Lower leg skin (tissue), 3 donors: ENCODE results near the gene SMG6.

Source experiments
- CTCF ChIP-seq, 3 donors: fragments of 450-650 bp; IDR thresholded peaks; one replicate each; pipeline ENCODE4 v1.5.1; 2016; ENCODE audit warnings: antibody characterized with exemption in 3 of 3, mild to moderate bottlenecking in 3 of 3, moderate library complexity in 2 of 3
- POLR2A ChIP-seq, 2 donors: fragments of 450-650 bp; IDR thresholded peaks; one replicate each; pipeline ENCODE4 v1.6.1; 2016 to 2017; ENCODE audit warnings: antibody characterized with exemption in 2 of 2, mild to moderate bottlenecking in 1 of 2, moderate library complexity in 1 of 2

GRCh38 chr17:2297023-2297422 is 6.6 kb downstream of the SMG6 start:
- no peak for TF ChIP-seq POLR2A (IDR thresholded peaks at IDR 0.05)
- TF ChIP-seq CTCF (IDR thresholded peaks at IDR 0.05), result no peak
